GM12878 (cell line): Measurements from ENCODE around the gene PLEKHA5. TPM values are rescaled to one million over a fixed set of nuclear protein-coding genes. Genes with fewer than 3 reads are reported as not detected.

Experiments
- ATAC-seq: fragments of 200-7000 bp; cut with Tn5 transposase; 3 replicates; pipeline ENCODE4 v1.9.1; 2020; ENCODE audit warnings: mild to moderate bottlenecking, moderate library complexity
- BruUV-seq: library from RNA; stranded (reverse); fragments of 400-500 nt; replicated peaks from 2 replicates; lab custom pipeline; 2021; lab: Mats Ljungman, UMichigan
- CTCF ChIA-PET: fragments of 300-600 bp; sonication (Branson Sonifier 250); formaldehyde crosslinking; extraction: SDS; loops from one replicate; lab custom pipeline; 2021; ENCODE audit warnings: inconsistent platforms; lab: Yijun Ruan, JAX
- POLR2A ChIA-PET: fragments of 350-600 bp; formaldehyde crosslinking; extraction: SDS; loops from one replicate; lab custom pipeline; 2021; ENCODE audit warnings: inconsistent platforms; lab: Charles Lee
- RAD21 ChIA-PET: fragments of 300-600 bp; sonication (Branson Sonifier 250); formaldehyde crosslinking; loops from one replicate; lab custom pipeline; 2023; ENCODE audit warnings: antibody characterized with exemption; ENCODE audit not compliant: unreplicated experiment; lab: Charles Lee
- SMC1A ChIA-PET: fragments of 300-600 bp; sonication (Branson Sonifier 250); formaldehyde crosslinking; loops from one replicate; lab custom pipeline; 2023; ENCODE audit not compliant: unreplicated experiment, uncharacterized antibody; lab: Charles Lee
- DNase-seq: peaks from one replicate; pipeline ENCODE4 v3.0.0-alpha.2; 2011; ENCODE audit warnings: low read depth, low spot score
- FAIRE-seq: peaks from 3 replicates; lab custom pipeline; 2011; peaks lifted over from hg19 to GRCh38; lab: Jason Lieb, UNC
- H2AFZ ChIP-seq: 2 replicates; pipeline ENCODE4 v1.6.0; 2011; ENCODE audit warnings: low read depth, low read length, control low read depth; ENCODE audit not compliant: control insufficient read depth
- H3K27ac ChIP-seq: 2 replicates; pipeline ENCODE4 v1.5.1; 2011; ENCODE audit warnings: control low read depth; ENCODE audit not compliant: control insufficient read depth, insufficient read depth
- H3K27me3 ChIP-seq, 2 experiments: replicated peaks in 1 of 2; 2 replicates each; pipeline versions ENCODE4 v1.6.0 to v1.6.1; 2011; ENCODE audit warnings: low read length in 1 of 2; ENCODE audit not compliant: control insufficient read depth in 2 of 2, insufficient read depth in 2 of 2
- H3K36me3 ChIP-seq, 2 experiments: 2 replicates each; pipeline ENCODE4 v1.5.1; 2011; ENCODE audit warnings: low read length in 1 of 2; ENCODE audit not compliant: control insufficient read depth in 2 of 2, insufficient read depth in 2 of 2
- H3K4me1 ChIP-seq: 2 replicates; pipeline ENCODE4 v1.6.1; 2011; ENCODE audit warnings: mild to moderate bottlenecking, low read length, moderate library complexity, mixed read lengths; ENCODE audit not compliant: control insufficient read depth, insufficient read depth
- H3K4me2 ChIP-seq: 2 replicates; pipeline ENCODE4 v1.6.0; 2011; ENCODE audit warnings: control low read depth; ENCODE audit not compliant: control insufficient read depth, insufficient read depth
- H3K4me3 ChIP-seq: fragments of 200-600 bp; sonication (generic); 2 replicates; pipeline ENCODE4 v1.5.1; 2016
- H3K79me2 ChIP-seq: 2 replicates; pipeline ENCODE4 v1.6.0; 2011; ENCODE audit warnings: low read length; ENCODE audit not compliant: control insufficient read depth, insufficient read depth
- H3K9ac ChIP-seq: 2 replicates; pipeline ENCODE4 v1.8.0; 2011; ENCODE audit warnings: low read length, control low read depth, mixed read lengths; ENCODE audit not compliant: control insufficient read depth, insufficient read depth
- H3K9me3 ChIP-seq: replicated peaks from 3 replicates; pipeline ENCODE4 v1.5.1; 2011; ENCODE audit warnings: mild to moderate bottlenecking, low read length; ENCODE audit not compliant: control insufficient read depth, insufficient read depth
- H4K20me1 ChIP-seq: 2 replicates; pipeline ENCODE4 v1.6.0; 2011; ENCODE audit not compliant: control insufficient read depth, insufficient read depth
- WGBS: methylation state at CpG from one replicate; pipeline ENCODE4 v1.1.6; 2016; ENCODE audit warnings: low lambda C conversion rate; ENCODE audit not compliant: insufficient replicate concordance, insufficient coverage; ENCODE audit errors: missing lambda C conversion rate; 5-methylcytosine and 5-hydroxymethylcytosine counted together
- in situ Hi-C: fragments of 300-500 bp; cut with MboI; formaldehyde crosslinking; loops from 9 replicates; pipeline ENCODE4 v1.14.3; 2018; ENCODE audit warnings: mixed read lengths
- intact Hi-C: fragments of 100-400 bp; cut with micrococcal nuclease; formaldehyde crosslinking; loops from one replicate; pipeline ENCODE4 v1.14.2; 2022; ENCODE audit not compliant: unreplicated experiment
- polyA plus RNA-seq, 11 experiments: library from polyadenylated mRNA; depleted of rRNA in 4 of 11; unstranded in 6 of 11; stranded (reverse) in 5 of 11; fragments of >200 nt; fragmentation: Nextera tagmentation in 4 of 11; fragmentation: Illumina TruSeq in 1 of 11; extraction: Ambion mirVana in 4 of 11; extraction: Trizol in 1 of 11; gene quantifications; 1 replicate in 1 of 11; 2 replicates in 10 of 11; pipeline versions ENCODE4 v1.2.1 to v1.2.3, GENCODE V29; 2011 to 2016; ENCODE audit warnings: inconsistent platforms in 2 of 11, missing spikeins in 2 of 11, low read depth in 1 of 11
- total RNA-seq, 4 experiments: library from RNA; depleted of rRNA in 3 of 4; stranded (reverse); fragments of >200 nt in 3 of 4; fragmentation: Illumina TruSeq in 1 of 4; extraction: Trizol in 1 of 4; gene quantifications; 2 replicates each; pipeline versions ENCODE4 v1.2.1 to v1.2.3, GENCODE V29; 2013 to 2021
- TF ChIP-seq, protein P1 (sequence below): IDR thresholded peaks from 2 replicates; pipeline ENCODE4 v1.6.1; 2012; ENCODE audit warnings: low read depth, low read length, improper control_type of control experiment
- TF ChIP-seq, protein P2 (sequence below): fragments of 150-350 bp; IDR thresholded peaks from 2 replicates; pipeline ENCODE4 v1.6.1; 2014; ENCODE audit warnings: mild to moderate bottlenecking, low read depth, low read length
- TF ChIP-seq, protein P3 (sequence below): IDR thresholded peaks from 2 replicates; pipeline ENCODE4 v1.6.1; 2011; ENCODE audit warnings: borderline replicate concordance, low read depth, mild to moderate bottlenecking, moderate library complexity, low read length; ENCODE audit not compliant: insufficient read depth, poor library complexity, severe bottlenecking

Gene PLEKHA5
- total and polyA plus RNA-seq, 10 of the 15 experiments (the other 5 are each of a cell fraction or from before 2014, with no cell fraction given): 0.09 to 0.33 (median 0.18) TPM; not detected in 3

DNA sequence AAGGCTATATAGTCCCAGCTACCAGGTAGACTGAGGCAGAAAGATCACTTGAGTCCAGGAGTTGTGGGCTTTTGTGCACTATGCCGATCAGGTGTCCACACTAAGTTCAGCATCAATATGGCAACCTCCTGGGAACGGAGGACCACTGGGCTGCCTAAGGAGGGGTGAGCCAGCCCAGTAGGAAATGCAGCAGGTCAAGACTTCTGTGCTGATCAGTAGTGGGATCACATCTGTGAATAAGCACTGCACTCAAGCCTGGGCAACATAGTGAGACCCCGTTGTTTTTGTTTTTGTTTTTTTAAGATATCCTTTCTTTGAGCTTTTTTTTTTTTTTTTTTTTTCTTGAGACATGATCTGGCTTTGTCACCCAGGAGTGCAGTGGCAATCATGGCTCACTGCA, 174.0 kb downstream of the PLEKHA5 start:
- CTCF ChIA-PET: no interaction called here
- no peaks in the 10 kb centered on the region for H3K9me3 ChIP-seq

More for the DNA sequence above, 174.0 kb downstream of the PLEKHA5 start:
- Histone ChIP-seq H3K4me1 (no peaks in the 10 kb centered on the region), H3K36me3 (no peaks in the 10 kb centered on the region), H3K9ac (no peak overlapping the region)
- no peak for ATAC-seq
- no peak for DNase-seq
- SMC1A ChIA-PET: no interaction called here
- TF ChIP-seq, protein P1, sequence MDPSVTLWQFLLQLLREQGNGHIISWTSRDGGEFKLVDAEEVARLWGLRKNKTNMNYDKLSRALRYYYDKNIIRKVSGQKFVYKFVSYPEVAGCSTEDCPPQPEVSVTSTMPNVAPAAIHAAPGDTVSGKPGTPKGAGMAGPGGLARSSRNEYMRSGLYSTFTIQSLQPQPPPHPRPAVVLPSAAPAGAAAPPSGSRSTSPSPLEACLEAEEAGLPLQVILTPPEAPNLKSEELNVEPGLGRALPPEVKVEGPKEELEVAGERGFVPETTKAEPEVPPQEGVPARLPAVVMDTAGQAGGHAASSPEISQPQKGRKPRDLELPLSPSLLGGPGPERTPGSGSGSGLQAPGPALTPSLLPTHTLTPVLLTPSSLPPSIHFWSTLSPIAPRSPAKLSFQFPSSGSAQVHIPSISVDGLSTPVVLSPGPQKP: no peak
- TF ChIP-seq, protein P2, sequence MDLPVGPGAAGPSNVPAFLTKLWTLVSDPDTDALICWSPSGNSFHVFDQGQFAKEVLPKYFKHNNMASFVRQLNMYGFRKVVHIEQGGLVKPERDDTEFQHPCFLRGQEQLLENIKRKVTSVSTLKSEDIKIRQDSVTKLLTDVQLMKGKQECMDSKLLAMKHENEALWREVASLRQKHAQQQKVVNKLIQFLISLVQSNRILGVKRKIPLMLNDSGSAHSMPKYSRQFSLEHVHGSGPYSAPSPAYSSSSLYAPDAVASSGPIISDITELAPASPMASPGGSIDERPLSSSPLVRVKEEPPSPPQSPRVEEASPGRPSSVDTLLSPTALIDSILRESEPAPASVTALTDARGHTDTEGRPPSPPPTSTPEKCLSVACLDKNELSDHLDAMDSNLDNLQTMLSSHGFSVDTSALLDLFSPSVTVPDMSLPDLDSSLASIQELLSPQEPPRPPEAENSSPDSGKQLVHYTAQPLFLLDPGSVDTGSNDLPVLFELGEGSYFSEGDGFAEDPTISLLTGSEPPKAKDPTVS: no peak
- TF ChIP-seq, protein P3, sequence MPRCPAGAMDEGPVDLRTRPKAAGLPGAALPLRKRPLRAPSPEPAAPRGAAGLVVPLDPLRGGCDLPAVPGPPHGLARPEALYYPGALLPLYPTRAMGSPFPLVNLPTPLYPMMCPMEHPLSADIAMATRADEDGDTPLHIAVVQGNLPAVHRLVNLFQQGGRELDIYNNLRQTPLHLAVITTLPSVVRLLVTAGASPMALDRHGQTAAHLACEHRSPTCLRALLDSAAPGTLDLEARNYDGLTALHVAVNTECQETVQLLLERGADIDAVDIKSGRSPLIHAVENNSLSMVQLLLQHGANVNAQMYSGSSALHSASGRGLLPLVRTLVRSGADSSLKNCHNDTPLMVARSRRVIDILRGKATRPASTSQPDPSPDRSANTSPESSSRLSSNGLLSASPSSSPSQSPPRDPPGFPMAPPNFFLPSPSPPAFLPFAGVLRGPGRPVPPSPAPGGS: no peak
- TF ChIP-seq, all 136 proteins: peak for 0
- in situ Hi-C loops: no loop called here
- Histone ChIP-seq H3K4me3 (no peak overlapping the region), H3K27me3 (no peaks in the 10 kb centered on the region), H2AFZ (no peak overlapping the region), H3K4me2 (no peak overlapping the region), H3K79me2 (no peaks in the 10 kb centered on the region), H4K20me1 (no peaks in the 10 kb centered on the region), H3K27ac (no peak overlapping the region)
- WGBS: 46% methylated on average over 3 of the region's 3 CpGs
- intact Hi-C loops: no loop called here
- no peak for FAIRE-seq
- ChIA-PET RAD21 (no interaction called here), POLR2A (no interaction called here)
- BruUV-seq: no TSS peak
